Measurements from ENCODE around the gene DHX8.
"Not testable (repeated sequence)": the region's sequence is repeated elsewhere in the genome, so short reads cannot be mapped to it uniquely, and the experiment has no call there.

The DHX8 gene

GRCh38 chr17:43477832-43478634 lies 5.7 kb upstream of the DHX8 start:
- no peak overlapping the region for H3K27ac Mint-ChIP-seq

GRCh38 chr17:43479948-43480347 lies 3.8 kb upstream of the DHX8 start:
- peaks cover 5% of the 10 kb centered on the region for H3K4me1 Mint-ChIP-seq
- H3K27ac Mint-ChIP-seq: no peak overlapping the region
- no peak for ATAC-seq
- DNase-seq: no peak
- H3K27me3 Mint-ChIP-seq: no peaks in the 10 kb centered on the region
- H3K4me3 Mint-ChIP-seq: no peak overlapping the region
- no peaks in the 10 kb centered on the region for H3K9me3 Mint-ChIP-seq

More at GRCh38 chr17:43477832-43478634, 5.7 kb upstream of the DHX8 start:
- ATAC-seq (no peak), DNase-seq (no peak)
- Mint-ChIP-seq H3K4me1 (no peaks in the 10 kb centered on the region), H3K4me3 (no peak overlapping the region), H3K27me3 (no peaks in the 10 kb centered on the region), H3K9me3 (no peaks in the 10 kb centered on the region)

DNA sequence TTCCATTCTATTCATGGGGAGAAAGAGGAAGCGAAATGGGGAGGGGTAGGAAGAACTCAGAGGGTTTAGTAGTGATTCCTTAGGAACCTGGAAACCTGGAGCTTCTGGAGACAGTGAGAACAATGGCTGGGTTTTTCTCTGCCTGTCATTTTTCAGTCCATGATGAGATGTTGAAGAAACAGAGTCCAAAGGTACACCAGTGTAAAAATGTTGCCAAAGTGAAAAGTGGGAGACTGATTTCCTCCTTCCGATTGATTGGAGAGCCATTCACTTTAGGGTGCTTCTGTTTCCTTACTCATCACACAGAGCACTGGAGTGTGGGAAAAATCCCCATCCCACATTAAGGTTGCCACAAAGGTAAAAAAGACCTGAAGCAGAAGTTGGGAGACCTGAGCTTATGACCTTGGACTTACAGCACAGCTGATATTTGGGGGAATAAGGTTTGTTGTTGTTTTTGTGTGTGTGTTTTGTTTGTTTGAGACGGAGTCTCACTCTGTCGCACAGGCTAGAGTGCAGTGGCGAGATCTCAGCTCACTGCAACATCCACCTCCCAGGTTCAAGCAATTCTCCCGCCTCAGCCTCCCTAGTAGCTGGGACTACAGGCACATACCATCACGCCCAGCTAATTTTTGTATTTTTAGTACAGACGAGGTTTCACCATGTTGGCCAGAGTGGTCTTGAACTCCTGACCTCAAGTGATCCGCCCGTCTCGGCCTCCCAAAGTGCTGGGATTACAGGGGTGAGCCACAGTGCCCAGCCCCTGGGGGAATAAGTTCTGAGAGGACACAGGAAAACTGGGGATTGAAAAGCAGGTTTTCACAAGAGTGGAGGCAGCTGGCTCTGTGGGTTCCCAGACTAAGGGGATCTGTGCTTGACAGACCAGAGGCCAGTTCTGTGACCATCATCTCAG lies 1.4 kb upstream of the DHX8 start:
- Mint-ChIP-seq H3K4me1 (peaks cover 20% of the 10 kb centered on the region), H3K27ac (peak overlapping the region in 1 of 2 donors; percentile 40), H3K9me3 (no peaks in the 10 kb centered on the region)

DNA sequence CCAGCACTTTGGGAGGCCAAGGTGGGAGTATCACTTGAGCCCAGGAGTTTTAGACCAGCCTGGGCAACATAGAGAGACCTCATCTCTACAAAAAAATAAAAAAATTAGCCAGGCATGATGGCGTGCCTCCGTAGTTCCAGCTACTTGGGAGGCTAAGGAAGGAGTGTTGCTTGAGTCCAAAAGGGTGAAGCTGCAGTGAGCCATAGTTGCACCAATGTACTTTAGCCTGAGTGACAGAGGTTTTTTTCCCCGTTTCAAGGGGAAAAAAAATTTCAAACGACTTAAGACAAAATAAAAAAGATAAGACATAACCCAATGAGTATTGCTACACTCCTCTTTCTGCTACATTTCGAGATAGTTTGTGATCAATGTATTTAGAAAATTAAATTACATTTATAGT lies 6.8 kb downstream of the DHX8 start:
- no peaks in the 10 kb centered on the region for H3K27me3 Mint-ChIP-seq
- ATAC-seq (no peak), DNase-seq (no peak)
- H3K27ac Mint-ChIP-seq: no peak overlapping the region
- peaks cover 8% of the 10 kb centered on the region for H3K4me1 Mint-ChIP-seq
- no peak overlapping the region for H3K4me3 Mint-ChIP-seq
- H3K9me3 Mint-ChIP-seq: no peaks in the 10 kb centered on the region

More for the DNA sequence above, 1.4 kb upstream of the DHX8 start:
- Mint-ChIP-seq H3K4me3 (no peak overlapping the region), H3K27me3 (no peaks in the 10 kb centered on the region)
- ATAC-seq: no peak
- no peak for DNase-seq

GRCh38 chr17:43509440-43509839 lies 25.7 kb downstream of the DHX8 start:
- not testable (repeated sequence) for H3K9me3 Mint-ChIP-seq, H3K4me3 Mint-ChIP-seq, DNase-seq, ATAC-seq, H3K27me3 Mint-ChIP-seq, H3K4me1 Mint-ChIP-seq
- peak overlapping the region in 1 of 2 donors; percentile 54 for H3K27ac Mint-ChIP-seq

- not testable (repeated sequence) for ATAC-seq, H3K9me3 Mint-ChIP-seq
Measured at GRCh38 chr17:43511199-43511598, 27.4 kb downstream of the DHX8 start.

DNA sequence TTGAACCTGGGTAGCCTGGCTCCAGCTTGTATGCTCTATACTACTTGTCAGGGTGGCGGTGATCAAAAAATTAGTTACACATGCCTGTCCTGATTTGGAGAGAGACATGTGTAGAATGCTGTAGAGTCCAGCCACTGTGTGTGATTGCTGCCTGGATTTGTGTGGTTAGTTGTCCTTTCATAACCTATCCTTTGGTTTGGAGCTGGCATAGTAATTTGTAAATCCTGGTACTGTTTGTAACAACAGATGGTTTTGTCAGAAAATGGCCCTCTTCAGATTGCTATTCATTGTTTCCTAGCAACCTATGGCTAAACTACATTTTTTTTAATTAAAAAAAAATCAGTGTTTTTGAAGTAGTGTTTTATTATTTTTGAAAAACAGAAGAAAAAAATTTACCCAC lies 31.9 kb downstream of the DHX8 start:
- H3K27me3 Mint-ChIP-seq: no peaks in the 10 kb centered on the region
- H3K4me3 Mint-ChIP-seq: no peak overlapping the region
- H3K9me3 Mint-ChIP-seq: no peaks in the 10 kb centered on the region
- H3K4me1 Mint-ChIP-seq: peaks cover 6% of the 10 kb centered on the region
- DNase-seq (no peak), ATAC-seq (no peak)
- no peak overlapping the region for H3K27ac Mint-ChIP-seq

More at GRCh38 chr17:43511199-43511598, 27.4 kb downstream of the DHX8 start:
- not testable (repeated sequence) for H3K27me3 Mint-ChIP-seq, H3K4me1 Mint-ChIP-seq, DNase-seq, H3K4me3 Mint-ChIP-seq
- peak overlapping the region in 1 of 2 donors; percentile 19 for H3K27ac Mint-ChIP-seq

GRCh38 chr17:43517161-43517560 lies 33.4 kb downstream of the DHX8 start:
- Mint-ChIP-seq H3K4me3 (no peak overlapping the region), H3K27me3 (no peaks in the 10 kb centered on the region), H3K27ac (peak overlapping the region in 1 of 2 donors; percentile 82), H3K9me3 (no peaks in the 10 kb centered on the region), H3K4me1 (peaks cover 6% of the 10 kb centered on the region)
- peak; percentile 31 for ATAC-seq
- no peak for DNase-seq

GRCh38 chr17:43517615-43518386 lies 34.0 kb downstream of the DHX8 start:
- DNase-seq: no peak

GRCh38 chr17:43521389-43521788 lies 37.6 kb downstream of the DHX8 start:
- Mint-ChIP-seq H3K4me3 (no peak overlapping the region), H3K27ac (no peak overlapping the region), H3K27me3 (no peaks in the 10 kb centered on the region), H3K4me1 (peaks cover 6% of the 10 kb centered on the region), H3K9me3 (no peaks in the 10 kb centered on the region)
- DNase-seq: no peak
- ATAC-seq: no peak

More at GRCh38 chr17:43517615-43518386, 34.0 kb downstream of the DHX8 start:
- Mint-ChIP-seq H3K4me3 (no peak overlapping the region), H3K27ac (peak overlapping the region in 1 of 2 donors; percentile 54), H3K4me1 (peaks cover 6% of the 10 kb centered on the region), H3K27me3 (no peaks in the 10 kb centered on the region), H3K9me3 (no peaks in the 10 kb centered on the region)
- peak; percentile 87 for ATAC-seq

GRCh38 chr17:43524945-43525575 lies 41.3 kb downstream of the DHX8 start:
- H3K4me1 Mint-ChIP-seq: peaks cover 5% of the 10 kb centered on the region
- H3K9me3 Mint-ChIP-seq: no peaks in the 10 kb centered on the region
- H3K4me3 Mint-ChIP-seq: no peak overlapping the region
- ATAC-seq (no peak), DNase-seq (no peak)
- H3K27me3 Mint-ChIP-seq: no peaks in the 10 kb centered on the region
- no peak overlapping the region for H3K27ac Mint-ChIP-seq

DNA sequence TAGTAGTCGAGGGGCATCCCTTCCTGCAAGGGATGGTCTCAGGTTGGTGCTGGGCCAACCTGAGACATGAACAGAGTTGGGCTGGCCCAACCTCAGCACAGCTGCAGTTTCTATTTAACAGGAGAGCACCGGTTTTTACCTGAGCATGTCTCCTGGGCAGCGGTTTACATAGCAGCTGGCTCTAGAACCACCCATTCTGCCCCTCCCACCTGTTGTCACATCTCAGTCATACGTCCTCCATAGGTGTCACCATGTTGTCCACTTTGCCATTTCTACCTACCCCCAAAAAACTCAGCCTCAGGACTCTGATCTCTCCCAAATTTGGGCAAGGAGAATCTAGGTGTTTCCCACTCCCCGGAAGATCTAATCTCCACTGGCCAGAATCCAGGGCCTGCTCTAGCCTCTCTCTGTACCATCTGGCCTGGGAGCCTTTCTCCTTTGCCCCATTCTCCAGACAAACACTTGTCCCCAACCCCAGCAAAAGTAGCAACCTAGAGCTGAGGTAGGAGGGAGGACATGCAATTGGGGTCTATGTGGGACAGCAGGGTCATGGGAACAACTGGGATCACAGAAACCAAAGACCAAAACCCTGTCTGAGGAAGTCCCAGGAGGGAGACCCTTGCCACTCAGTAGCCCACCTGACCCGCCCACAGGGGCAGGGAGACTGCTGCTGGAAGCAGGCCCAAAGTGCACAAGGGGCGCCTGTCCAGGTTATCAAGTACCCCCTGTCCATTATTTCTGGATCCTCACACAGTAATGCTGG lies 43.3 kb downstream of the DHX8 start:
- Mint-ChIP-seq H3K4me1 (peaks cover 6% of the 10 kb centered on the region), H3K27ac (no peak overlapping the region), H3K27me3 (no peaks in the 10 kb centered on the region), H3K4me3 (no peak overlapping the region), H3K9me3 (no peaks in the 10 kb centered on the region)
- ATAC-seq (no peak), DNase-seq (no peak)

GRCh38 chr17:43528319-43528987 lies 44.7 kb downstream of the DHX8 start:
- ATAC-seq (no peak), DNase-seq (no peak)
- H3K4me1 Mint-ChIP-seq: peaks cover 6% of the 10 kb centered on the region
- H3K4me3 Mint-ChIP-seq: no peak overlapping the region
- no peaks in the 10 kb centered on the region for H3K9me3 Mint-ChIP-seq
- H3K27ac Mint-ChIP-seq: no peak overlapping the region
- H3K27me3 Mint-ChIP-seq: no peaks in the 10 kb centered on the region
